Measurements from ENCODE around the gene MERTK.
"Not testable (repeated sequence)": the region's sequence is repeated elsewhere in the genome, so short reads cannot be mapped to it uniquely, and the experiment has no call there.

MERTK gene

GRCh38 chr2:111897924-111898702, at the start of gene MERTK:
Gene MERTK, plus strand, starts transcription at chr2:111898607. Its CDS starts 129 bp downstream, at chr2:111898736.
- peak; percentile 49 for DNase-seq (ENCODE audit: low spot score)

GRCh38 chr2:111850646-111851045, 47.8 kb upstream of the MERTK start:
- DNase-seq (ENCODE audit: low spot score) = not testable (repeated sequence)

- DNase-seq (ENCODE audit: low spot score) = not testable (repeated sequence)
Measured at GRCh38 chr2:111852544-111852943, 45.9 kb upstream of the MERTK start.

GRCh38 chr2:111860005-111860404, 38.4 kb upstream of the MERTK start:
- DNase-seq (ENCODE audit: low spot score) = not testable (repeated sequence)

- DNase-seq (ENCODE audit: low spot score) = not testable (repeated sequence)
Measured at GRCh38 chr2:111865124-111865523, 33.3 kb upstream of the MERTK start.

- not testable (repeated sequence) for DNase-seq (ENCODE audit: low spot score)
Measured at GRCh38 chr2:111872806-111873205, 25.6 kb upstream of the MERTK start.

GRCh38 chr2:111883661-111884591, 14.5 kb upstream of the MERTK start, which contains the start of gene ANAPC1:
Gene ANAPC1, minus strand, starts transcription at chr2:111884193. Its CDS starts 3,368 bp downstream, at chr2:111880825.
- DNase-seq (ENCODE audit: low spot score) = peak; percentile 79

GRCh38 chr2:111884592-111884964, 13.8 kb upstream of the MERTK start:
- no peak for DNase-seq (ENCODE audit: low spot score)

- DNase-seq (ENCODE audit: low spot score) = no peak
Measured at GRCh38 chr2:111896024-111896423, 2.4 kb upstream of the MERTK start.

- DNase-seq (ENCODE audit: low spot score) = no peak
Measured at GRCh38 chr2:111896576-111896975, 1.8 kb upstream of the MERTK start.

- DNase-seq (ENCODE audit: low spot score) = no peak
Measured at GRCh38 chr2:111897630-111897923, 830 bp upstream of the MERTK start.

GRCh38 chr2:111898703-111899514, 502 bp downstream of the MERTK start:
- no peak for DNase-seq (ENCODE audit: low spot score)

- no peak for DNase-seq (ENCODE audit: low spot score)
Measured at GRCh38 chr2:111900859-111901258, 2.5 kb downstream of the MERTK start.

GRCh38 chr2:111903516-111903915, 5.1 kb downstream of the MERTK start:
- no peak for DNase-seq (ENCODE audit: low spot score)

- DNase-seq (ENCODE audit: low spot score) = no peak
Measured at GRCh38 chr2:111903930-111904439, 5.6 kb downstream of the MERTK start.

- no peak for DNase-seq (ENCODE audit: low spot score)
Measured at GRCh38 chr2:111904726-111905474, 6.5 kb downstream of the MERTK start.

- DNase-seq (ENCODE audit: low spot score) = not testable (repeated sequence)
Measured at GRCh38 chr2:111905475-111905869, 7.1 kb downstream of the MERTK start.

GRCh38 chr2:111905990-111906735, 7.8 kb downstream of the MERTK start:
- peak; percentile 63 for DNase-seq (ENCODE audit: low spot score)

GRCh38 chr2:111908578-111908977, 10.2 kb downstream of the MERTK start:
- no peak for DNase-seq (ENCODE audit: low spot score)

- no peak for DNase-seq (ENCODE audit: low spot score)
Measured at GRCh38 chr2:111909079-111909478, 10.7 kb downstream of the MERTK start.
